SU-DHL-6 (cell line): ENCODE measurements around the gene IFITM2.

ENCODE experiments used
- H2AFZ ChIP-seq: fragments of 200-600 bp; sonication (generic); 2 replicates; pipeline ENCODE4 v1.6.1; 2014; ENCODE audit warnings: low read depth, mild to moderate bottlenecking, moderate library complexity, mixed read lengths, antibody characterized with exemption, low read length; ENCODE audit not compliant: severe bottlenecking
- H3F3A ChIP-seq: fragments of 200-600 bp; shearing (Covaris generic); 2 replicates; pipeline ENCODE4 v1.6.0; 2016; ENCODE audit warnings: antibody characterized with exemption, mild to moderate bottlenecking; ENCODE audit not compliant: insufficient read depth
- H3K27ac ChIP-seq: fragments of 200-600 bp; sonication (generic); 2 replicates; pipeline ENCODE4 v1.5.1; 2016; ENCODE audit warnings: low read depth, mild to moderate bottlenecking, low read length, moderate library complexity, mixed read lengths
- H3K27me3 ChIP-seq: fragments of 200-600 bp; sonication (generic), shearing (Covaris generic); 2 replicates; pipeline ENCODE4 v1.6.0; 2014; ENCODE audit warnings: mild to moderate bottlenecking, low read length
- H3K36me3 ChIP-seq: fragments of 200-600 bp; sonication (generic); 2 replicates; pipeline ENCODE4 v1.6.1; 2014; ENCODE audit warnings: mild to moderate bottlenecking, low read length, mixed read lengths
- H3K4me2 ChIP-seq: fragments of 300-600, 200-600 bp; shearing (Covaris generic), sonication (generic); 2 replicates; pipeline ENCODE4 v1.6.0; 2014; ENCODE audit warnings: low read length, low read depth, mild to moderate bottlenecking; ENCODE audit not compliant: poor library complexity, severe bottlenecking
- H3K4me3 ChIP-seq: fragments of 200-600 bp; sonication (generic); 2 replicates; pipeline ENCODE4 v1.5.1; 2014; ENCODE audit warnings: antibody characterized with exemption, low read length, mild to moderate bottlenecking, mixed read lengths; ENCODE audit not compliant: insufficient read depth, poor library complexity, severe bottlenecking
- H3K79me2 ChIP-seq: fragments of 200-600 bp; sonication (generic); 2 replicates; pipeline ENCODE4 v1.6.1; 2014; ENCODE audit warnings: mild to moderate bottlenecking, low read length, moderate library complexity; ENCODE audit not compliant: insufficient read depth
- H3K9ac ChIP-seq: fragments of 200-600 bp; sonication (generic); 2 replicates; pipeline ENCODE4 v1.7.0; 2014; ENCODE audit warnings: mild to moderate bottlenecking, low read length
- H3K9me2 ChIP-seq: fragments of 200-600 bp; sonication (generic); replicated peaks from 2 replicates; pipeline ENCODE4 v1.6.1; 2014; ENCODE audit warnings: low read length; ENCODE audit not compliant: insufficient read depth
- H3K9me3 ChIP-seq: fragments of 200-600 bp; sonication (generic); 2 replicates; pipeline ENCODE4 v1.6.1; 2014; ENCODE audit warnings: low read length, mixed read lengths; ENCODE audit not compliant: insufficient read depth
- H4K20me1 ChIP-seq: fragments of 200-600 bp; sonication (generic); 2 replicates; pipeline ENCODE4 v1.6.1; 2014; ENCODE audit warnings: low read depth, mild to moderate bottlenecking, antibody characterized with exemption, low read length, moderate library complexity, mixed read lengths
- CTCF ChIP-seq: fragments of 200-600 bp; sonication (generic); IDR thresholded peaks from one replicate; pipeline ENCODE4 v1.5.1; 2017; ENCODE audit warnings: antibody characterized with exemption, mild to moderate bottlenecking, low read length, moderate library complexity; ENCODE audit not compliant: insufficient read depth, poor library complexity, severe bottlenecking
- EZH2phosphoT487 ChIP-seq: fragments of 200-600 bp; sonication (generic), shearing (Covaris generic); conservative IDR thresholded peaks from 2 replicates; pipeline ENCODE4 v1.6.1; 2018; ENCODE audit warnings: mild to moderate bottlenecking, antibody characterized with exemption, low read length, moderate library complexity, mixed read lengths

The IFITM2 gene

GRCh38 chr11:278001-278951 is 29.3 kb upstream of the IFITM2 start, which contains the start of gene NLRP6:
Gene NLRP6 (plus strand): TSS chr11:278407. CDS start chr11:278570, 163 bp downstream.
- no peak within 1 kb of the TSS for H3K9ac ChIP-seq
- H2AFZ ChIP-seq, result no peak within 1 kb of the TSS
- H4K20me1 ChIP-seq, result no peaks in the 10 kb centered on the region
- H3K27ac ChIP-seq, result no peak within 1 kb of the TSS
- no peak for TF ChIP-seq EZH2phosphoT487
- TF ChIP-seq CTCF, result no peak
- H3K27me3 ChIP-seq, result no peaks in the 10 kb centered on the region
- H3K9me3 ChIP-seq, result no peaks in the 10 kb centered on the region
- H3K9me2 ChIP-seq, result no peaks in the 10 kb centered on the region
- H3F3A ChIP-seq, result no peaks in the 10 kb centered on the region
- H3K79me2 ChIP-seq, result no peaks in the 10 kb centered on the region
- no peak within 1 kb of the TSS for H3K4me3 ChIP-seq
- no peak within 1 kb of the TSS for H3K4me2 ChIP-seq
- no peaks in the 10 kb centered on the region for H3K36me3 ChIP-seq

- no peak overlapping the region for H3K4me3 ChIP-seq
- no peaks in the 10 kb centered on the region for H3F3A ChIP-seq
- H3K9me2 ChIP-seq, result no peaks in the 10 kb centered on the region
- no peak overlapping the region for H3K27ac ChIP-seq
- no peaks in the 10 kb centered on the region for H3K79me2 ChIP-seq
- no peaks in the 10 kb centered on the region for H3K27me3 ChIP-seq
- no peak for TF ChIP-seq EZH2phosphoT487
- TF ChIP-seq CTCF, result no peak
- no peak overlapping the region for H2AFZ ChIP-seq
- no peaks in the 10 kb centered on the region for H4K20me1 ChIP-seq
- no peaks in the 10 kb centered on the region for H3K9me3 ChIP-seq
- no peaks in the 10 kb centered on the region for H3K36me3 ChIP-seq
- H3K4me2 ChIP-seq, result no peak overlapping the region
- H3K9ac ChIP-seq, result no peak overlapping the region
These were observed 28.3 kb upstream of the IFITM2 start for GRCh38 chr11:279040-279965.

- H3K4me2 ChIP-seq, result no peak overlapping the region
- H3K27me3 ChIP-seq, result no peaks in the 10 kb centered on the region
These were observed 27.5 kb upstream of the IFITM2 start for GRCh38 chr11:279966-280705.

More at GRCh38 chr11:279966-280705, 27.5 kb upstream of the IFITM2 start:
- Histone ChIP-seq H4K20me1 (no peaks in the 10 kb centered on the region), H3K9me2 (no peaks in the 10 kb centered on the region), H3K9me3 (no peaks in the 10 kb centered on the region), H3K36me3 (no peaks in the 10 kb centered on the region), H3K4me3 (no peak overlapping the region), H2AFZ (no peak overlapping the region), H3K27ac (no peak overlapping the region), H3K79me2 (no peaks in the 10 kb centered on the region), H3F3A (no peaks in the 10 kb centered on the region), H3K9ac (no peak overlapping the region)
- TF ChIP-seq CTCF (no peak), EZH2phosphoT487 (no peak)
